ENCODE results near the gene TMEM178B.
"Not testable (repeated sequence)": the region's sequence is repeated elsewhere in the genome, so short reads cannot be mapped to it uniquely, and the experiment has no call there.

Gene TMEM178B

DNA sequence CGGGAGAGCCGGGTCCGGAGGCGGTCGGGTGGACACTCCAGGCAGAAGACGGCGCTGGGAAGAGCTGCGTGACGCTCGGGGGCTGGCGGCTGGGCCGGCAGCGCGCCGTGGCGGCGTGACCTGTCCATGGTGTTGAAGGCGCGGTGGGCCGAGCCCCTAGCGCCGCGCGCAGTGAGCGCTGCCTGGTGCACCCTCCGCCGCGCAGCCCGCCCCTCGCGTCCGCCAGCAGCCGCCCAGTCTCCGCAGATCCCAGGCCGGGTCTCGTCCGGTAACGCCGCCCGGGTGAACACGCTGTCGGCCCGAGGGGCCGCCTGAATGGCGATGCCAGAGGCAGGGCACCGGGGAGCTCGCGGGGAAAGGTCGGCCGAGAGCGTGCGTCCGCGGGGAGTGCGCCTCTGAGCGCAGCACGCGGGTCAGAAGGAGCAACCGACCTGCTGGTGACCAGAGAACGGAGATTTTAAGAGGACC lies 657 bp upstream of the TMEM178B start:
- FAIRE-seq, result no peak

GRCh38 chr7:141074162-141074991 lies 513 bp downstream of the TMEM178B start:
- no peak for DNase-seq (ENCODE audit: low spot score)
- no peak for FAIRE-seq

More for the DNA sequence above, 657 bp upstream of the TMEM178B start:
- peak; percentile 46 for DNase-seq (ENCODE audit: low spot score)

- no peak for FAIRE-seq
- DNase-seq (ENCODE audit: low spot score), result no peak
These were observed 1.1 kb downstream of the TMEM178B start for GRCh38 chr7:141074997-141075396.

DNA sequence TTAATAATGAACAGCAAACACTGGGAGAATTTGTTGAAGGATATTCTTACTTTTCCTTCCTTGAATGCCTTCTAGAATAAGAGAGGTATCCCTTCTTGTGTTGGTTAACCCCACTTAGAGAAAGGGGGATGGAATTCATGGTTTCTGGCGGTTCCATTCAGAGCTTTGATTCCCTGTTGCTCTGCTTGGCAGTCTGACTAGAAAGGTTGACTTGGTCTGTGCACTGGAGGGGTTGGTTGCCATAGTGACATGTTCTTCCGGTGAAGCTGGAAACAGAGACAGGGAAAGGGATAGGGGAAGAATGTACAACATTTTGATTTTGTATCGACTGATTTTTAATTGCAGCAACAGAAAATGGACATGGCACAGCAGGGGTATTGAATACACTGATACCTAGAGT lies 2.5 kb downstream of the TMEM178B start:
- peak; percentile 52 for DNase-seq (ENCODE audit: low spot score)

DNA sequence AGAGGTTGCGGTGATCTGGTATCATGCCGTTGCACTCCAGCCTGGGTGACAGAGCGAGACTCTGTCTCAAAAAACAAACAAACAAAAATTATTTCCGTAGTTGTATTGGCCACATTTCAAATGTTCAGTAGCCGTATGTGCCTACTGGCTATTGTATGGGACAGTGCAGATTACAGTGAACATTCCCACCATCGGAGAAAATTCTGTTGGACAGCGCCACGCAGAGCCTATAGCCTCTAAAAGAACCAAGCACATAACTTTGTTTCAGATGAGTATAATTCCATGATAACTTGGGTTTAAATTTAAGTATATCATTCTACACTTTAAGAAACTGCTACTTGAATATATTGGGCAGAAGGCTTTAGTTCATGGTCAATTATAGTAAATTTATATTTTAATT lies 5.4 kb downstream of the TMEM178B start:
- DNase-seq (ENCODE audit: low spot score), result no peak
- no peak for FAIRE-seq

More for the DNA sequence above, 2.5 kb downstream of the TMEM178B start:
- FAIRE-seq, result peak; percentile 62

DNA sequence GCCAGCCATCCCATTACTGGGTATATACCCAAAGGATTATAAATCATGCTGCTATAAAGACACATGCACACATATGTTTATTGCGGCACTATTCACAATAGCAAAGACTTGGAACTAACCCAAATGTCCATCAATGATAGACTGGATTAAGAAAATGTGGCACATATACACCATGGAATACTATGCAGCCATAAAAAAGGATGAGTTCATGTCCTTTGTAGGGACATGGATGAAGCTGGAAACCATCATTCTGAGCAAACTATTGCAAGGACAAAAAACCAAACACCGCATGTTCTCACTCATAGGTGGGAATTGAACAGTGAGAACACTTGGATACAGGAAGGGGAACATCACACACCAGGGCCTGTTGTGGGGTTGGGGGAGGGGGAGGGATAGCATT lies 15.6 kb downstream of the TMEM178B start:
- not testable (repeated sequence) for FAIRE-seq

DNA sequence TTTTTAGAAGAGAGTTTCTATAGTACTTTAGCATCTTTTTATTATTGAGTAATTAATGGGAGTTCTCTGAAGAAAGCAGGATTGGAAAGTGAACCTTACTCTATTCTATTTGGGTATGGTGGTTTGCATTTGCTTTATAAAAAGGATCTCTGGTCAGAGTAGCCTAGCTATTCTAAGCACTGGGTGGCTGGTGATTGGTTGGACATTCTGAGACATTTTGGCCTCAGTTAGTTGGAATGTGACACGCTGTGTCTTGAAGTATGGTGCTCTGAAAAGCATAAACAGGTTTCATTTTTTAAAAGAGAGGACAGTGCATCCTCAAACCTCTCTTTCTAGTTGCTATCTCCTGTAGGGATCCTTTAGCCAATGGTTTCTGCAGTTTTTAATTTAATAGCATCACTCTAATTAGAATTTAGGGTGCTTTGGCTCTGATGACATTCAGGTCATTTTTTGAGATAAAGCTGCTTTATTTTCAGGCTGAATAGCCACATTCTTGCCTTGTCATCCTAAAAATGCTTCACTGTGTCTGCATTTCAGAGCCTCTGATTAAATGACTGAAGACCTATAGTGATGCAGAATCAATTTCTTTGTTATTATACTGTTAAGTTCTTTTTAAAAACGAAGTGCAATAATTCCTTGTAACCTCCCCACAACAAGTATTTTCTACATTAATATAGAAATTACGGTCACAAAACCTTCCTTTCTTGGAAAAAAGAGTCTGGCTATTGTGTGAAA lies 20.6 kb downstream of the TMEM178B start:
- DNase-seq (ENCODE audit: low spot score), result no peak
- FAIRE-seq, result no peak

More for the DNA sequence above, 15.6 kb downstream of the TMEM178B start:
- not testable (repeated sequence) for DNase-seq (ENCODE audit: low spot score)

DNA sequence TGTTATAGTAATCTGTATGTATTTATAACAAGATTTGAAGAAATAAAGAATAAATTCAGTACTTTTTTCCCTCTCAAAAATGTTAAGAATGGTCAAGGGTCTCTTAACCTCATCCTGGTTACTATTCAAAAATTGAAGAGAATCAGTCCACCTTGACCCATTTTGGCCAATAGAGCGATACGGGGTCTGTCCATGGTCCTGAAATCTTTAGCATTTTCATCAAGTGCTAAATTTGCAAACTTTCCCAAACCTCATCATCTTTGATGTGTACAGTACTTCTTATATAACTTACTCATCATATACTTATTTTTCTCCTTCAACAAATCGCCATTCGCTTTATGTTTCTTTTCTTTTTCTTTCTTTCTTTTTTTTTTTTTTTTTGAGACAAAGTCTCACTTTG lies 23.6 kb downstream of the TMEM178B start:
- FAIRE-seq, result peak; percentile 52
- DNase-seq (ENCODE audit: low spot score), result peak; percentile 31

GRCh38 chr7:141102436-141102835 lies 28.6 kb downstream of the TMEM178B start:
- FAIRE-seq (no peak), DNase-seq (ENCODE audit: low spot score) (no peak)

- FAIRE-seq, result no peak
- DNase-seq (ENCODE audit: low spot score), result no peak
These were observed 30.1 kb downstream of the TMEM178B start for GRCh38 chr7:141103847-141104429.

DNA sequence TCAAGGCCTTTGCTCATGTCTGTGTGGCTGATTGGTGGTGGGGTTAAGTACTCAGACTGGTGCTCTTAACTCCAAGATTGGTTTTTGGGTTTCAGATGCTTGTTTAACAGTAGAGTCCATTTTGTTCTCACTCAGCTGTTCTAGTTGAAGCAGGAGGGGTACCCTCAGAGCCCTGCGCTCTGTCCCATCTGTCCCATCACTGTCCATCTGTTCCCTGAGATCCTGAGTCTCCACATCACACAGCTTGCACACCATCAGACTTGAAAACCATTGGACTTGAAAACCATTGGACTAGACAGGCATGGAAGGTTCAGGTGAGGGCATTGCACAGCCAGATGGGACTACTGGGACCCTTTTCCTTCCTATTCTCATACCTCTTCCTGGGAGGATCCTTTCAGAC lies 39.3 kb downstream of the TMEM178B start:
- FAIRE-seq (no peak), DNase-seq (ENCODE audit: low spot score) (no peak)

DNA sequence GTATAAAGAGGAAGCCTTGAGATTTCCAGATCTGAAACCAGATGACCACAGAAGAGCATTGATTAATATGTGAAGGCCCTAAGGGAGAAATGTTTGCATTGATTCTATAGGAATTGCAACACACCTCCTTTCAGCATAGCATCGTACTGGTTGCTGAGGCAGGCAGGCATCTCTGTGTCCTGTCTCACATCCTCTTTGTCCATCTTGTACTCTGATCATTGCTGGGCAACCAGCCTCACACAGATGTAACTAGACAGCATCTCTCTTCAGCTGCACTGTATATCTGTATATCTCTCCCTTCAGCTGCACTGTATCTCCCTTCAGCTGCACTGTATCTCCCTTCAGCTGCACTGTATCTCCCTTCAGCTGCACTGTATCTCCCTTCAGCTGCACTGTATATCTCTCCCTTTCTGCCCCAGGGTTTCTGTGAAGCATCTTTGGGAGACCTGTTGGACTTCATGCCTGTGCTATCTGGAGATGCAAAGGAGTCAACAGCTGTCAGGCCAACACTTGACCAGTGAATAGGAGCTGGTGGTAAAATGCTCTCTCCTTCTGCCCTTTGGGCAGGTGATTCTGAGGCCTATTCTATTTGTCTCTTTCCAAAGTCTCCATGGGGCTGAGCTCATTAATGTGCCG lies 40.3 kb downstream of the TMEM178B start:
- no peak for FAIRE-seq
- DNase-seq (ENCODE audit: low spot score), result no peak

DNA sequence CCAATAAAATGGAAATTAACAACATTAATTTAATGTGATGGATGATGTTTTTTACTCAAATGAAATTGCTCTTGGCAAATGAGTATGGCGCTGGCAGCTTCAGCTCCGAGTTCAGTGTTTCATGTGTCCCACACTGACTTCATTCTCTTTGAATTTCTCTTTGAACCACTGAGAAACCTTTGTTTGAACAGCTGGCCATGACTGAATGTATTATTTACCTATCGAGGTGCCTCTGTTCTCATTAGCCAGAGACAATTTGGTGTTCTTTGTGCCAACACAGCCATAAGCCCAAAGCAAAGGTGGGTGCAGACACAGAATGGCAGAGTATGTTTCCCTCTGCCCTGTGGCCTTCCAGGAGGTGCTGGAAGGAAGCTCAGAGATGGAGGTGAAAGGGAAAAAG lies 42.1 kb downstream of the TMEM178B start:
- no peak for DNase-seq (ENCODE audit: low spot score)
- FAIRE-seq, result no peak

DNA sequence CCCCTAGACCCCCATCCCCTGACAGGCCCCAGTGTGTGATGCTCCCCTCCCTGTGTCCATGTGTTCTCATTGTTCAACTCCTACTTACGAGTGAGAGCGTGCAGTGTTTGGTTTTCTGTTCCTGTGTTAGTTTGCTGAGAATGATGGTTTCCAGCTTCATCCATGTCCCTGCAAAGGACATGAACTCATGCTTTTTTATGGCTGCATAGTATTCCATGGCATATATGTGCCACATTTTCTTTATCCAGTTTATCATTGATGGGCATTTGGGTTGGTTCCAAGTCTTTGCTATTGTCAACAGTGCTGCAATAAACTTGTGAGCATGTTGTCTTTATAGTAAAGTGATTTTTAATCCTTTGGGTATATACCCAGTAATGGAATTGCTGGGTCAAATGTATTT lies 42.8 kb downstream of the TMEM178B start:
- not testable (repeated sequence) for FAIRE-seq; DNase-seq (ENCODE audit: low spot score)

- DNase-seq (ENCODE audit: low spot score) (no peak), FAIRE-seq (no peak)
These were observed 44.9 kb downstream of the TMEM178B start for GRCh38 chr7:141118767-141119166.

GRCh38 chr7:141119187-141119586 lies 45.3 kb downstream of the TMEM178B start:
- FAIRE-seq (no peak), DNase-seq (ENCODE audit: low spot score) (no peak)

GRCh38 chr7:141122736-141123135 lies 48.9 kb downstream of the TMEM178B start:
- DNase-seq (ENCODE audit: low spot score) (no peak), FAIRE-seq (no peak)

GRCh38 chr7:141123522-141123921 lies 49.7 kb downstream of the TMEM178B start:
- DNase-seq (ENCODE audit: low spot score) (no peak), FAIRE-seq (no peak)

GRCh38 chr7:141126107-141126506 lies 52.2 kb downstream of the TMEM178B start:
- no peak for DNase-seq (ENCODE audit: low spot score)
- no peak for FAIRE-seq

- DNase-seq (ENCODE audit: low spot score) (no peak), FAIRE-seq (no peak)
These were observed 54.6 kb downstream of the TMEM178B start for GRCh38 chr7:141128506-141128905.

- FAIRE-seq (no peak), DNase-seq (ENCODE audit: low spot score) (no peak)
These were observed 55.1 kb downstream of the TMEM178B start for GRCh38 chr7:141128931-141129330.

DNA sequence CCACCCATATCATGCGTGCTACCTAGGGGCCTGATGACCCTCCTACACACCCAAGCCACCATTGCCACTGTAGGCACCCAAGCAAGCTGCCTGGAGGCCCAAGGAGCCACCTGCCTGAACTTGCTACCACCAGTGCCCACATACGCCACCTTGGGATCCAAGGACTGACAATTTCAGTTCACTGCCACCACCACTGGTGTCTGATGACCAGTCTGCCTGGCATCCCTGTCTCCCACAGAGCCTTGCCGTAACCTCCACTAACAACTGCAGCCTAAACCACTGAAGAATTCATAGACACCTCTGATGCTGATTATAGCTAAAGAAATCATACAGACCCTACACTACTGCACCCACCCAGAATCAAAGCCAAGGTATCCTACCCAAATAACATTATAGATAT lies 58.8 kb downstream of the TMEM178B start:
- DNase-seq (ENCODE audit: low spot score) (no peak), FAIRE-seq (no peak)

All from RCC 7860 (cell line).